ENCODE results near the gene OLAH.
A peak's percentile ranks its signal among the peaks of the same experiment; 100 is the strongest.
"Not testable (repeated sequence)": the region's sequence is repeated elsewhere in the genome, so short reads cannot be mapped to it uniquely, and the experiment has no call there.

Gene OLAH

GRCh38 chr10:15020966-15021365 lies 22.8 kb upstream of the OLAH start:
- H3K36me3 ChIP-seq (replicated peaks in 1 of 2; ENCODE audit: control insufficient read depth in 2 of 2, insufficient read depth in 2 of 2, low read length in 2 of 2); H3K4me2 ChIP-seq (ENCODE audit: insufficient read depth, low read length, poor library complexity, severe bottlenecking); H3K4me1 ChIP-seq (ENCODE audit: control insufficient read depth in 2 of 2, insufficient read depth in 1 of 2, low read depth in 1 of 2, low read length in 2 of 2); H3K4ac ChIP-seq (ENCODE audit: low read length); H2AFZ ChIP-seq (ENCODE audit: low read length); H4K91ac ChIP-seq (ENCODE audit: low read depth, low read length, poor library complexity); H2BK15ac ChIP-seq (ENCODE audit: low read length); H3K9ac ChIP-seq (ENCODE audit: low read depth, low read length, poor library complexity); H2BK12ac ChIP-seq (ENCODE audit: low read length); H3K4me3 ChIP-seq (ENCODE audit: low read length in 2 of 2); H3K9me3 ChIP-seq (replicated peaks in 1 of 2; ENCODE audit: control insufficient read depth in 2 of 2, insufficient read depth in 1 of 2, low read depth in 1 of 2, low read length in 2 of 2); H3K27me3 ChIP-seq (ENCODE audit: control insufficient read depth in 3 of 3, insufficient read depth in 3 of 3, low read depth in 1 of 3, low read length in 3 of 3); H3K79me1 ChIP-seq (ENCODE audit: low read depth, low read length); H3K18ac ChIP-seq (ENCODE audit: low read length); H2BK120ac ChIP-seq (ENCODE audit: low read depth, low read length); DNase-seq (ENCODE audit: low spot score); H2BK5ac ChIP-seq (ENCODE audit: low read length); H2AK5ac ChIP-seq (ENCODE audit: low read depth, low read length); H4K8ac ChIP-seq (ENCODE audit: low read depth, low read length); H3K14ac ChIP-seq (ENCODE audit: low read length); H3K23ac ChIP-seq (ENCODE audit: low read depth, low read length, poor library complexity); H3K27ac ChIP-seq (replicated peaks; ENCODE audit: low read length): not testable (repeated sequence)
- WGBS, 2 donors (ENCODE audit: extremely low coverage in 2 of 2, insufficient read length in 2 of 2, insufficient replicate concordance in 1 of 2), result no CpG with 5 or more reads among the region's 5 CpGs

- not testable (repeated sequence) for DNase-seq (ENCODE audit: low spot score); H2AK5ac ChIP-seq (ENCODE audit: low read depth, low read length); H3K4ac ChIP-seq (ENCODE audit: low read length); H3K14ac ChIP-seq (ENCODE audit: low read length); H2BK5ac ChIP-seq (ENCODE audit: low read length); H3K23ac ChIP-seq (ENCODE audit: low read depth, low read length, poor library complexity); H3K79me1 ChIP-seq (ENCODE audit: low read depth, low read length); H3K4me1 ChIP-seq (ENCODE audit: control insufficient read depth in 2 of 2, insufficient read depth in 1 of 2, low read depth in 1 of 2, low read length in 2 of 2); H2BK120ac ChIP-seq (ENCODE audit: low read depth, low read length); H2BK12ac ChIP-seq (ENCODE audit: low read length); H2AFZ ChIP-seq (ENCODE audit: low read length); H3K36me3 ChIP-seq (replicated peaks in 1 of 2; ENCODE audit: control insufficient read depth in 2 of 2, insufficient read depth in 2 of 2, low read length in 2 of 2); H3K27me3 ChIP-seq (ENCODE audit: control insufficient read depth in 3 of 3, insufficient read depth in 3 of 3, low read depth in 1 of 3, low read length in 3 of 3); H4K91ac ChIP-seq (ENCODE audit: low read depth, low read length, poor library complexity); H3K18ac ChIP-seq (ENCODE audit: low read length); H3K9me3 ChIP-seq (replicated peaks in 1 of 2; ENCODE audit: control insufficient read depth in 2 of 2, insufficient read depth in 1 of 2, low read depth in 1 of 2, low read length in 2 of 2); H2BK15ac ChIP-seq (ENCODE audit: low read length); H3K4me2 ChIP-seq (ENCODE audit: insufficient read depth, low read length, poor library complexity, severe bottlenecking); H3K27ac ChIP-seq (replicated peaks; ENCODE audit: low read length); H3K4me3 ChIP-seq (ENCODE audit: low read length in 2 of 2); H4K8ac ChIP-seq (ENCODE audit: low read depth, low read length); H3K9ac ChIP-seq (ENCODE audit: low read depth, low read length, poor library complexity)
- no CpG with 5 or more reads among the region's 6 CpGs for WGBS, 2 donors (ENCODE audit: extremely low coverage in 2 of 2, insufficient read length in 2 of 2, insufficient replicate concordance in 1 of 2)
These were observed 20.7 kb upstream of the OLAH start for GRCh38 chr10:15023079-15023478.

GRCh38 chr10:15024017-15025004 lies 19.4 kb upstream of the OLAH start:
- H3K4me2 ChIP-seq (ENCODE audit: insufficient read depth, low read length, poor library complexity, severe bottlenecking); H2BK120ac ChIP-seq (ENCODE audit: low read depth, low read length); H2BK5ac ChIP-seq (ENCODE audit: low read length); H3K23ac ChIP-seq (ENCODE audit: low read depth, low read length, poor library complexity); H2BK12ac ChIP-seq (ENCODE audit: low read length); H3K18ac ChIP-seq (ENCODE audit: low read length); DNase-seq (ENCODE audit: low spot score); H2BK15ac ChIP-seq (ENCODE audit: low read length); H3K4ac ChIP-seq (ENCODE audit: low read length); H3K27me3 ChIP-seq (ENCODE audit: control insufficient read depth in 3 of 3, insufficient read depth in 3 of 3, low read depth in 1 of 3, low read length in 3 of 3); H3K14ac ChIP-seq (ENCODE audit: low read length); H3K27ac ChIP-seq (replicated peaks; ENCODE audit: low read length); H4K91ac ChIP-seq (ENCODE audit: low read depth, low read length, poor library complexity); H3K36me3 ChIP-seq (replicated peaks in 1 of 2; ENCODE audit: control insufficient read depth in 2 of 2, insufficient read depth in 2 of 2, low read length in 2 of 2); H3K9ac ChIP-seq (ENCODE audit: low read depth, low read length, poor library complexity); H2AK5ac ChIP-seq (ENCODE audit: low read depth, low read length); H3K79me1 ChIP-seq (ENCODE audit: low read depth, low read length); H3K4me3 ChIP-seq (ENCODE audit: low read length in 2 of 2); H3K4me1 ChIP-seq (ENCODE audit: control insufficient read depth in 2 of 2, insufficient read depth in 1 of 2, low read depth in 1 of 2, low read length in 2 of 2); H3K9me3 ChIP-seq (replicated peaks in 1 of 2; ENCODE audit: control insufficient read depth in 2 of 2, insufficient read depth in 1 of 2, low read depth in 1 of 2, low read length in 2 of 2); H4K8ac ChIP-seq (ENCODE audit: low read depth, low read length): not testable (repeated sequence)
- peak overlapping the region; percentile 69 for H2AFZ ChIP-seq (ENCODE audit: low read length)
- WGBS, 2 donors (ENCODE audit: extremely low coverage in 2 of 2, insufficient read length in 2 of 2, insufficient replicate concordance in 1 of 2), result no CpG with 5 or more reads among the region's 17 CpGs

DNA sequence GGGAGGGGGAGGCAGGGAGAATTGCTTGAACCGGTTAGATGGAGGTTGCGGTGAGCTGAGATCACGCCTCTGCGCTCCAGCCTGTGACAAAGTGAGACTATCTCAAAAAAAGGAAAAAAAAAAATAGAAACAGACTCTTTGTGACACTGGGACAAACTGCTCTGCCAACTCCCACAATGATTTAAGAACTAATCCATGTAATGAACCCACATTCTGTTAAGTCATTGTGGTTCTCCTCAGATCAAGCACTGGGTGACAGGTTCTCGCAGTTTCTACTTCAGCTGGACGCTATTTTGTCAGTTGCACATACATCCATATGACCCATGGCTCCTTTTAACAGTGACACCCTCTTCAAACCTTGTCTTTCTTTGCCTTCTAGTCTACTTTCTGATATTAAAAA lies 18.7 kb upstream of the OLAH start:
- H3K4me3 ChIP-seq (ENCODE audit: low read length in 2 of 2); H2AK5ac ChIP-seq (ENCODE audit: low read depth, low read length); H3K36me3 ChIP-seq (replicated peaks in 1 of 2; ENCODE audit: control insufficient read depth in 2 of 2, insufficient read depth in 2 of 2, low read length in 2 of 2); H3K27ac ChIP-seq (replicated peaks; ENCODE audit: low read length); H3K14ac ChIP-seq (ENCODE audit: low read length); H3K23ac ChIP-seq (ENCODE audit: low read depth, low read length, poor library complexity); H3K9ac ChIP-seq (ENCODE audit: low read depth, low read length, poor library complexity); H2BK12ac ChIP-seq (ENCODE audit: low read length); DNase-seq (ENCODE audit: low spot score); H4K91ac ChIP-seq (ENCODE audit: low read depth, low read length, poor library complexity); H3K4ac ChIP-seq (ENCODE audit: low read length); H3K4me1 ChIP-seq (ENCODE audit: control insufficient read depth in 2 of 2, insufficient read depth in 1 of 2, low read depth in 1 of 2, low read length in 2 of 2); H3K18ac ChIP-seq (ENCODE audit: low read length); H4K8ac ChIP-seq (ENCODE audit: low read depth, low read length); H2AFZ ChIP-seq (ENCODE audit: low read length); H2BK5ac ChIP-seq (ENCODE audit: low read length); H3K27me3 ChIP-seq (ENCODE audit: control insufficient read depth in 3 of 3, insufficient read depth in 3 of 3, low read depth in 1 of 3, low read length in 3 of 3); H3K9me3 ChIP-seq (replicated peaks in 1 of 2; ENCODE audit: control insufficient read depth in 2 of 2, insufficient read depth in 1 of 2, low read depth in 1 of 2, low read length in 2 of 2); H2BK120ac ChIP-seq (ENCODE audit: low read depth, low read length); H3K79me1 ChIP-seq (ENCODE audit: low read depth, low read length); H2BK15ac ChIP-seq (ENCODE audit: low read length); H3K4me2 ChIP-seq (ENCODE audit: insufficient read depth, low read length, poor library complexity, severe bottlenecking): not testable (repeated sequence)
- no CpG with 5 or more reads among the region's 6 CpGs for WGBS, 2 donors (ENCODE audit: extremely low coverage in 2 of 2, insufficient read length in 2 of 2, insufficient replicate concordance in 1 of 2)

Measured in neuronal stem cell (in vitro differentiated cells).